ENCODE results near the gene PDHX.
A peak's percentile ranks its signal among the peaks of the same experiment; 100 is the strongest.

Gene PDHX

DNA sequence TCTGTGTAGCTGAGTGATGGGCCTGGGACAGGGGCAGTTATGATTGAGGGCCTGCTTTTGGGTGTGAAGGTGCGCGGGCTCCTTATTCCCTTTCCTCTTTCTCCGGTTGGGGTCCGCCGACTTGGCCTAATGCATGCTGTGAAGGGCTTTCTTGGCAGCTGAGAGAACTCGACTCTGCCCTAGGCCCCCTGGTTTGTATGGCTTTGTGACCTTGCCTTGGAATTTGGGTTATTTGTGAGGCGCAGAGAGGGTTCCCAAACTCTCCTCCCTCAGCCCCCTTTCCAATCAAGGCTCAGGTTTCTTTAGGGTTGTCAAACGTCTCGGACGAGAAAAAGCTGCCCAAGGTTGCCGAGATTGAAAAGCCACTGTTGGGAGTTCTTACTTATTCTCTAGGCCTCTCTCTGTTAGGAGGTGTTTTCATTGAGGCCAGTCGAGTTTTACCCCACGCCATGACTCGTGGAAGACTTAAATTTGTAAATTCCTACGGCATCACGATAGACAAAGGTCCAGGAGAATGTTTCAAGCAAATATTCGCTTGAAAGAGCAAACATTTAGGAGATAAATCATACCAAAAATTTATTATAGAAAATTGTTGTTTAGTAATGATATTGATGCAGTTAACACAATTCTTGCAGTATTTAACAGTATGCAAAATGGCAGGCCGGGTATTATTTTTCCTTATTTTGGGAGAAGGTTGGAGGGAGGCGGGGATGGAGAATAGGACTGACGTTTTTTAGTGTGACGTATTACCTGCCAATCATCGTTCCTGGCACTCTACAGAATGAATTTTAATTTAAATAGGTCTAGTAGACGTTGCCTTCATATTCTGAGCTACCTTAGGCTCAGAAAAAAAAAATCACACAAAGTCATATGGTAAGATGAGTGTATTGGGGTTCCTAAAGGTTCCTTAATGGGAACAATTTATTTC lies 689 bp downstream of the PDHX start:
- DNase-seq (ENCODE audit: low spot score), result peak; percentile 59
- TF ChIP-seq, protein P1, sequence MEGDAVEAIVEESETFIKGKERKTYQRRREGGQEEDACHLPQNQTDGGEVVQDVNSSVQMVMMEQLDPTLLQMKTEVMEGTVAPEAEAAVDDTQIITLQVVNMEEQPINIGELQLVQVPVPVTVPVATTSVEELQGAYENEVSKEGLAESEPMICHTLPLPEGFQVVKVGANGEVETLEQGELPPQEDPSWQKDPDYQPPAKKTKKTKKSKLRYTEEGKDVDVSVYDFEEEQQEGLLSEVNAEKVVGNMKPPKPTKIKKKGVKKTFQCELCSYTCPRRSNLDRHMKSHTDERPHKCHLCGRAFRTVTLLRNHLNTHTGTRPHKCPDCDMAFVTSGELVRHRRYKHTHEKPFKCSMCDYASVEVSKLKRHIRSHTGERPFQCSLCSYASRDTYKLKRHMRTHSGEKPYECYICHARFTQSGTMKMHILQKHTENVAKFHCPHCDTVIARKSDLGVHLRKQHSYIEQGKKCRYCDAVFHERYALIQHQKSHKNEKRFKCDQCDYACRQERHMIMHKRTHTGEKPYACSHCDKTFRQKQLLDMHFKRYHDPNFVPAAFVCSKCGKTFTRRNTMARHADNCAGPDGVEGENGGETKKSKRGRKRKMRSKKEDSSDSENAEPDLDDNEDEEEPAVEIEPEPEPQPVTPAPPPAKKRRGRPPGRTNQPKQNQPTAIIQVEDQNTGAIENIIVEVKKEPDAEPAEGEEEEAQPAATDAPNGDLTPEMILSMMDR (conservative IDR thresholded peaks at IDR 0.05; ENCODE audit: low read depth), result no peak
- H3K27ac ChIP-seq, result peak overlapping the region; percentile 97
- POLR2A ChIA-PET (ENCODE audit: low non-redundant PET), result no interaction called here
- CTCF ChIA-PET, result interaction anchor here (0.6 kb wide), 1 partner anchor 227 kb away, joined by 3 read pairs; no protein-coding TSS in a partner anchor

DNA sequence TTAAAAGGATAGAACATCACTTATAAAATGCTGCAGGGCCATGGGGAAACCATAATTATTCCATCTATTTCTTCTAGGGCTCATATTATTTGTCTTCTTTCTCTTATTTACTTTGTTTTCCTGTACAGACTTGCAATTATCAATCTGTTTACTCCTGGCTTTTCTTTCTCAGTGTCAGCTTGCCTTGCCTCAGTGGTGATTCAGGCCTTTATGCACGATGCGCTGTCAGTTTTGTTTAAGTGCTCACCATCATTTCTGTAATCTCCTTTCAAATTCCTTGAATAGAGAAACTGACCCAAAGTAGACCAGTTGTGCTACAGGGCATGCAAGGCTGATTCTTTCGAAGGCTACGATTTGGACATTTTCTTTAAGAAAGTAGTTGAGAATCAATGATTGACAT lies 4.7 kb downstream of the PDHX start:
- TF ChIP-seq, protein P1 (conservative IDR thresholded peaks at IDR 0.05; ENCODE audit: low read depth), result no peak
- CTCF ChIA-PET, result no interaction called here
- POLR2A ChIA-PET (ENCODE audit: low non-redundant PET), result no interaction called here
- DNase-seq (ENCODE audit: low spot score), result no peak
- H3K27ac ChIP-seq, result no peak overlapping the region

DNA sequence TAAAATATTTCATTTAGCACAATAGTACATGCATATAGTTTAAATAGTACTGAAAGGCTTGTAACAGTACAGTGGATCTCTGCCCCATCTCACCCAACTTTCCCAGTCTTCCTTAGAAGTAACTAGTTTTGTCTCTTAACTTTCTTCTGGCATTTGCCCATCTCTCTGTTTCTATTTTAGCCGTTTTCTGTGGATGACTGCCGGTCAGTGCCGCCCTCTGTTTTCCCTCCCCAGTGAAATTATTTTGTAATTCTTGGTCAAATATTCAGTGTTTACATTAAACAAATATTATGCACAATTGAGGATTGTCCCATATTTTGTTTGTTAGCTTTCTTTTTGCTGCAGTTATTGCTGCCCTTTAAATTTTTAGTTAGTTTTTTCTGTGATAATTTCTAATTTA lies 8.3 kb downstream of the PDHX start:
- no peak for DNase-seq (ENCODE audit: low spot score)
- ChIA-PET POLR2A (ENCODE audit: low non-redundant PET) (interaction anchor here (1.2 kb wide), 1 partner anchor 9 kb away, joined by 4 read pairs; the partner anchor contains the start of genes APIP and PDHX), CTCF (interaction anchor here (0.6 to 1.7 kb wide), 4 partner anchors 276 to 500 kb away, joined by 3 to 6 read pairs (median 4); no protein-coding TSS in a partner anchor)
- no peak overlapping the region for H3K27ac ChIP-seq
- TF ChIP-seq, protein P1 (conservative IDR thresholded peaks at IDR 0.05; ENCODE audit: low read depth), result no peak

DNA sequence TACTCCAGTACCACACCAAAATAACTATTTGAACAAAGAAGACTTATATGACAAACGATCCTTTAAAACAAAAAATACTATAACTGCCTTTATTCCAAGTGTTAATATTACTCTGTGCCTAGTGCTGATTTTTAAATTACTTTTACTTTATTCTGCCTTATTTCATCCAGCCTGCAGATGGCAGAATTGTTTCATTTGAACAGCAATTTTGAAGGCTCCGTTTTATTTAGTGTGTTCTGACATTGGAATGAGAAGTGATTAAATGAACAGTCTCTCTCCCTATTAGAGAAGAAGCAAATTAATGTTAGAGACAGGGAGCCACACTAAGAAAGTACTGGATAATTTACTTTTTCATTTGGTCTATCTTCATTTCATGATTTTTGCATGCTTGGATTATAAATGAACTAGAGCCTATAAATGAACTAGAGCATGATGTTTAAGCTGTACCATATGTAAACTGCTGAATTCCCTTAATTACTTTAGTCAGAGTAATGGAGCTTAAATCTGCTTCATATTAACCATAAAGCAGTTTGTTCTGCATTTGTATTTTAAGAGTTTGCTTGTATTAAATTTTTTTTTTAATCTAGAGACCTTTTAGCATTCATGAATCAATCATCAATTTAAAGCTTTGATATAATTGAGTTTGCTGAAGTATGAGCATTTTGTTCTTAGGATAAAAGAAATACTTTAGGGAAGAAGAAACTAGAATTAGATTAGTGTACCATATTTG lies 9.8 kb downstream of the PDHX start:
- DNase-seq (ENCODE audit: low spot score), result peak; percentile 6
- CTCF ChIA-PET, result interaction anchor here (0.7 to 1.7 kb wide), 6 partner anchors 265 to 527 kb away, joined by 3 to 5 read pairs (median 3); no protein-coding TSS in a partner anchor
- TF ChIP-seq, protein P1 (conservative IDR thresholded peaks at IDR 0.05; ENCODE audit: low read depth), result peak; percentile 79
- POLR2A ChIA-PET (ENCODE audit: low non-redundant PET), result no interaction called here
- H3K27ac ChIP-seq, result no peak overlapping the region

DNA sequence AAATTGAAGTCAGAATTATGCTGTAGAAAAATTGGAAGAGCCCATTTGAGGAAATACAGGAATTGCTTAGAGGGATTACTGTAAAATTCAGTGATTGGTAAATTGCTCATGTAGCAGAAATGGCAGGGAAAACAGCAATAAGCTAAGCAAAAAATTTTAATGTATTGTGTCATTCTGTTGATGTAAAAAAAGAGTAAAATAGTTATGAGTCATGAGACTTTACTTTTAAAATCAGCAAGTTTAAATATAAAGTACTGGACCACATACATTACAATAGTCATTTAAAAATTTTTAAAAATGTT lies 10.4 kb downstream of the PDHX start:
- POLR2A ChIA-PET (ENCODE audit: low non-redundant PET), result no interaction called here
- H3K27ac ChIP-seq, result no peak overlapping the region
- no peak for DNase-seq (ENCODE audit: low spot score)
- TF ChIP-seq, protein P1 (conservative IDR thresholded peaks at IDR 0.05; ENCODE audit: low read depth), result no peak
- CTCF ChIA-PET, result interaction anchor here (0.6 to 1.1 kb wide), 6 partner anchors 265 to 527 kb away, joined by 3 read pairs; no protein-coding TSS in a partner anchor

DNA sequence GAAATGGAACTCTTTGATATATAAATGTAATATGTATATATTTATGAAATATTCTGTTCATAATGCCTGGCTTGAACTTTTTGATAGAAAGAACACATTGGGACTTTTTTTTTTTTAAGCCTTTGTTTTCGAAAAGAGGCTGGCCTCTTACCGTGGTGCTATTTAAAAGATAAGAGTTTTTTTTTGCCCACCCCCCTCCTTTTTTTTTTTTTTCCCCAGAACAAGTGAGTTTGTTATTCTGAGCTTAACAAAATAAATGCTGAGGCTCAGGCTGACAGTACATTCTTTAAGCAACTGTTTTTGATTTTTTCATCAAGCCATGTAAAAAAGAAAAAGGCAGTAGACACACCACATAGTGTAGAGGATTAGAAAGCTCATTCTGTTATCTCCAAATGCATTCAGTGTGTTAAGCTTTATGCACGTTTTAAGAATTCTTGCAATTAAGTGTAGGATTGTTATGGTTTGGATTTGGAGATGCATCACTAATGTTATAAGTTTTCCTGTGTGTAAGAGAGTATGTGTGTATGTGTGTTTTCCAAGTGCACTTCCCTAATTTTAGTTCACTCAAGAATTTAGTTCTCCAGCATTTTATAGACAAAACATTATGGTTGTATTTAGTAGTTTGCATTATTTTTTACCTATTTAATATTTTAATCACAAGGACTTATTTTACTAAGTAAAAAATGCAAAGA lies 12.0 kb downstream of the PDHX start:
- ChIA-PET POLR2A (ENCODE audit: low non-redundant PET) (no interaction called here), CTCF (no interaction called here)
- no peak overlapping the region for H3K27ac ChIP-seq
- TF ChIP-seq, protein P1 (conservative IDR thresholded peaks at IDR 0.05; ENCODE audit: low read depth), result no peak
- DNase-seq (ENCODE audit: low spot score), result no peak

Measured in RWPE1 (cell line).